ENCODE measurements around the gene MLH3. TPM values are rescaled to one million over a fixed set of nuclear protein-coding genes. Genes with fewer than 3 reads are reported as not detected.

Gene MLH3
- total and polyA plus RNA-seq, 2 of the 13 experiments (the other 11 are each of a cell fraction or from before 2014, with no cell fraction given), result 14.4 to 24.8 TPM

GRCh38 chr14:74985028-74985310 is 66.3 kb downstream of the MLH3 start (continued):
- TF ChIP-seq NFE2L1 (CRISPR knock-in tag; IDR thresholded peaks at IDR 0.05; ENCODE audit: borderline replicate concordance) (no peak), ZBTB39 (CRISPR knock-in tag; IDR thresholded peaks at IDR 0.05) (no peak), ERF (CRISPR knock-in tag; IDR thresholded peaks at IDR 0.05) (no peak)

DNA sequence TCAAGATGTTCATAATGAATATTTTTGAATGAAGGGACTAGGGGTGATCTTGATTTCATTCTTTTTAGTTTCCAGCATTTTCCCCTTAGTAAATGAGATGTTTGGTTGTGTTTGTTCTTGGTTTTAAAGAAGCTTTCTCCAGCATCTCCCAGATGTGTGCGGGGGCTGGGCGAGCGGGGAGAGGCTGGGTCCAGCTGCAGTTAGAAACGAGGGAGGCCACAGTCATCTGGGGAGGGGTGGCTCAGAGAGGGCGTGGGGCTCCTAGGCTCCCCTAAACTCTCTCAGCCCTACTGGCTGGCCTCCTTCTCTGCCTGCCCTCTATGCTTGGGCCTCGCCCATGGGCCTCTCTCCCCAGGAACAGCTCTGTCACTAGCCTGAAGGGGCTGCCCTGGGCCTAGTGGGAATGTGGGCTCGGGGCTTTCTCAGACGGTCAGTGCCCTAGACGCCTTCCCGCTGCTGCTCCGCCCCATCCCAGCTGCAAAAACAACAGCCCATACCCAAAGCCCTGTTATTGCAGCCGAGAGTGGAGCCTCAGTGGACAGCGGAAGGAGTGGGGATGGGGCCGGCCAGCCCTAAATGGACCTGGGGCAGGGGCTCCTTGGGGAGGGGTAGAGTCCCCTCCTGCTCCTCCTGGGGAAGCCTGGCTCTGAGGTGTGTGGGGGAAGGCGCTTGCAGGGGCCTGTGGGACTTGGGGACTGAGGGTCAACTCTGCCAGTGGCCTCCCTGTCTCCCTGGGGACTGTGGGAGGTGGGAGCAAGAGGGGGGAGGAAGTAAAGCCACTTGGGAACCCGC is 66.8 kb downstream of the MLH3 start:
- no TSS peak for BruUV-seq (replicated peaks)
- Histone ChIP-seq H3K4me3 (replicated peaks in 1 of 3; ENCODE audit: insufficient read depth in 1 of 3, low read depth in 2 of 3, low read length in 3 of 3) (no peak overlapping the region), H3K9ac (ENCODE audit: insufficient read depth, low read depth, low read length) (no peak overlapping the region), H3K36me3 (replicated peaks in 1 of 2; ENCODE audit: control insufficient read depth in 1 of 2, insufficient read depth in 2 of 2, low read length in 2 of 2) (no peaks in the 10 kb centered on the region), H3K27me3 (ENCODE audit: control insufficient read depth in 1 of 2, insufficient read depth in 2 of 2, low read length in 2 of 2) (peaks cover 4 to 40% of the 10 kb centered on the region in 2 experiments; a peak in 4 of 5 replicates), H3K79me2 (ENCODE audit: insufficient read depth, low read length) (no peaks in the 10 kb centered on the region), H3K4me1 (ENCODE audit: insufficient read depth, low read length) (peaks cover 14% of the 10 kb centered on the region), H3K27ac (ENCODE audit: extremely low read length, insufficient read depth, low read length) (no peak overlapping the region), H3K9me3 (ENCODE audit: low read length) (no peaks in the 10 kb centered on the region), H2AFZ (ENCODE audit: low read length) (no peak overlapping the region), H4K20me1 (ENCODE audit: insufficient read depth, low read length) (no peaks in the 10 kb centered on the region), H3K4me2 (ENCODE audit: low read depth, low read length) (no peak overlapping the region)
- DNase-seq (ENCODE audit: low spot score), result no peak
- in situ Hi-C loops (cut with HindIII; ENCODE audit: extremely low pct_ligation_motif_present, low pct_unique_long_range_greater_than_20kb), result no loop called here
- TF ChIP-seq ZNF552 (CRISPR knock-in tag; IDR thresholded peaks at IDR 0.05; ENCODE audit: borderline replicate concordance) (no peak), KLF6 (CRISPR knock-in tag; IDR thresholded peaks at IDR 0.05) (no peak), ZNF367 (CRISPR knock-in tag; IDR thresholded peaks at IDR 0.05; ENCODE audit: borderline replicate concordance) (no peak), PAF1 (CRISPR knock-in tag; IDR thresholded peaks at IDR 0.05) (no peak), CAMTA2 (CRISPR knock-in tag; IDR thresholded peaks at IDR 0.05; ENCODE audit: borderline replicate concordance) (no peak), MLLT10 (CRISPR knock-in tag; IDR thresholded peaks at IDR 0.05) (no peak), SIN3A (IDR thresholded peaks at IDR 0.05; ENCODE audit: borderline replicate concordance, low read depth, low read length) (no peak)
- TF ChIP-seq, protein P1, sequence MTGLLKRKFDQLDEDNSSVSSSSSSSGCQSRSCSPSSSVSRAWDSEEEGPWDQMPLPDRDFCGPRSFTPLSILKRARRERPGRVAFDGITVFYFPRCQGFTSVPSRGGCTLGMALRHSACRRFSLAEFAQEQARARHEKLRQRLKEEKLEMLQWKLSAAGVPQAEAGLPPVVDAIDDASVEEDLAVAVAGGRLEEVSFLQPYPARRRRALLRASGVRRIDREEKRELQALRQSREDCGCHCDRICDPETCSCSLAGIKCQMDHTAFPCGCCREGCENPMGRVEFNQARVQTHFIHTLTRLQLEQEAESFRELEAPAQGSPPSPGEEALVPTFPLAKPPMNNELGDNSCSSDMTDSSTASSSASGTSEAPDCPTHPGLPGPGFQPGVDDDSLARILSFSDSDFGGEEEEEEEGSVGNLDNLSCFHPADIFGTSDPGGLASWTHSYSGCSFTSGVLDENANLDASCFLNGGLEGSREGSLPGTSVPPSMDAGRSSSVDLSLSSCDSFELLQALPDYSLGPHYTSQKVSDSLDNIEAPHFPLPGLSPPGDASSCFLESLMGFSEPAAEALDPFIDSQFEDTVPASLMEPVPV (CRISPR knock-in tag; IDR thresholded peaks at IDR 0.05), result no peak
- ChIA-PET POLR2A (no interaction called here), CTCF (ENCODE audit: low intra/inter-chr PET ratio, low total read pairs) (no interaction called here)
- whole genome bisulfite sequencing (ENCODE audit: low lambda C conversion rate), result 55% methylated on average over 10 of the region's 16 CpGs
- FAIRE-seq, result no peak
- ATAC-seq, result no peak
- intact Hi-C loops (cut with micrococcal nuclease; ENCODE audit: unreplicated experiment), result no loop called here

Data from HepG2 (cell line).